Right lobe of liver (tissue), 6 donors: ENCODE results near the gene MRGPRX4. TPM values are rescaled to one million over a fixed set of nuclear protein-coding genes. Genes with fewer than 3 reads are reported as not detected.

Experiments
- ATAC-seq, 4 donors: fragments of 200-7000 bp; cut with Tn5 transposase; one replicate each; pipeline ENCODE4 v1.9.1; 2020; ENCODE audit warnings: mild to moderate bottlenecking in 4 of 4, moderate library complexity in 4 of 4
- DNase-seq, 3 donors: peaks; one replicate each; pipeline ENCODE4 v3.0.0-alpha.2; 2020
- H3K27ac ChIP-seq, 3 donors: fragments of 200-600 bp; one replicate each; pipeline ENCODE4 v1.8.0; 2022
- H3K27me3 ChIP-seq, 2 donors: fragments of 200-600 bp; one replicate each; pipeline ENCODE4 v1.8.0; 2022
- H3K36me3 ChIP-seq, 4 donors: fragments of 200-600 bp; sonication (generic) in 1 of 4; one replicate each; pipeline versions ENCODE4 v1.5.1 to v1.8.0; 2017 to 2022; ENCODE audit warnings: control low read depth in 1 of 4
- H3K4me1 ChIP-seq, 4 donors: fragments of 200-600 bp; sonication (generic) in 1 of 4; one replicate each; pipeline versions ENCODE4 v1.5.1 to v1.8.0; 2017 to 2022; ENCODE audit warnings: control low read depth in 1 of 4
- H3K4me3 ChIP-seq, 3 donors: fragments of 200-600 bp; one replicate each; pipeline ENCODE4 v1.8.0; 2022
- H3K9me3 ChIP-seq, 4 donors: fragments of 200-600 bp; sonication (generic) in 1 of 4; one replicate each; pipeline versions ENCODE4 v1.5.1 to v1.8.0; 2017 to 2022; ENCODE audit warnings: control low read depth in 1 of 4
- POLR2A ChIP-seq: fragments of 450-650 bp; IDR thresholded peaks from one replicate; pipeline ENCODE4 v1.6.1; 2017; ENCODE audit warnings: antibody characterized with exemption, mild to moderate bottlenecking
- whole genome bisulfite sequencing: methylation state at CpG from one replicate; pipeline ENCODE4 v1.1.6; 2018; ENCODE audit warnings: low coverage, low lambda C conversion rate; ENCODE audit not compliant: insufficient coverage; ENCODE audit errors: missing lambda C conversion rate; 5-methylcytosine and 5-hydroxymethylcytosine counted together
- intact Hi-C, 2 donors: fragments of 100-400 bp; cut with DNase I; formaldehyde crosslinking; loops; one replicate each; pipeline versions ENCODE4 v1.11.2 to v1.14.1; 2022
- total RNA-seq, 6 experiments: library from RNA; depleted of rRNA in 2 of 6; stranded (reverse); fragments of >200 nt in 2 of 6; fragmentation: NEBNext Ultra II Directional in 3 of 6; extraction: Animal tissue kit (Norgen Biotek cat#: 25700) in 3 of 6; gene quantifications; one replicate each; pipeline versions ENCODE4 v1.1.0 to v1.2.4, GENCODE V29; 2016 to 2023
- TF ChIP-seq, protein P1 (sequence below), 4 donors: fragments of 200-600 bp in 3 of 4; fragments of 450-650 bp in 1 of 4; IDR thresholded peaks; one replicate each; pipeline versions ENCODE4 v1.5.1 to v1.8.0; 2016 to 2022; ENCODE audit warnings: antibody characterized with exemption in 4 of 4, mild to moderate bottlenecking in 2 of 4
- donor health status: DM: no; HTN: yes; CAD: no.
- donor health status: DM: no; HTN: no; CAD: no.
- donor health status: DM: no; HTN: no; CAD: no.
- donor health status: DM: no; HTN: yes; CAD: no.
- donor health status: DM: no; HTN: yes; CAD: no.

The MRGPRX4 gene
- total RNA-seq, 6 experiments from 2014 or later = not detected

GRCh38 chr11:18222814-18223421, 50.3 kb downstream of the MRGPRX4 start:
- intact Hi-C loops = no loop called here
- DNase-seq (no peak), ATAC-seq (no peak)
- H3K4me1 ChIP-seq = peaks cover 0 to 20% (median 7%) of the 10 kb centered on the region in 4 donors
- no peaks in the 10 kb centered on the region for H3K36me3 ChIP-seq
- H3K27me3 ChIP-seq = no peaks in the 10 kb centered on the region
- no peaks in the 10 kb centered on the region for H3K9me3 ChIP-seq
- TF ChIP-seq POLR2A = no peak
- TF ChIP-seq, protein P1, sequence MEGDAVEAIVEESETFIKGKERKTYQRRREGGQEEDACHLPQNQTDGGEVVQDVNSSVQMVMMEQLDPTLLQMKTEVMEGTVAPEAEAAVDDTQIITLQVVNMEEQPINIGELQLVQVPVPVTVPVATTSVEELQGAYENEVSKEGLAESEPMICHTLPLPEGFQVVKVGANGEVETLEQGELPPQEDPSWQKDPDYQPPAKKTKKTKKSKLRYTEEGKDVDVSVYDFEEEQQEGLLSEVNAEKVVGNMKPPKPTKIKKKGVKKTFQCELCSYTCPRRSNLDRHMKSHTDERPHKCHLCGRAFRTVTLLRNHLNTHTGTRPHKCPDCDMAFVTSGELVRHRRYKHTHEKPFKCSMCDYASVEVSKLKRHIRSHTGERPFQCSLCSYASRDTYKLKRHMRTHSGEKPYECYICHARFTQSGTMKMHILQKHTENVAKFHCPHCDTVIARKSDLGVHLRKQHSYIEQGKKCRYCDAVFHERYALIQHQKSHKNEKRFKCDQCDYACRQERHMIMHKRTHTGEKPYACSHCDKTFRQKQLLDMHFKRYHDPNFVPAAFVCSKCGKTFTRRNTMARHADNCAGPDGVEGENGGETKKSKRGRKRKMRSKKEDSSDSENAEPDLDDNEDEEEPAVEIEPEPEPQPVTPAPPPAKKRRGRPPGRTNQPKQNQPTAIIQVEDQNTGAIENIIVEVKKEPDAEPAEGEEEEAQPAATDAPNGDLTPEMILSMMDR (IDR thresholded peaks at IDR 0.05) = no peak
- H3K27ac ChIP-seq = no peak overlapping the region
- no peak overlapping the region for H3K4me3 ChIP-seq
- 69% methylated on average over 3 of the region's 3 CpGs for WGBS

Other genes starting within 250 kb of the MRGPRX4 start
- 10 to 100 TPM in 4 of 6 experiments, 1 to 10 TPM in 2; 8.4 to 19.5 (median 15.8) TPM for gene SERGEF, start 159.8 kb upstream of the MRGPRX4 start, total RNA-seq
- gene TPH1, start 126.6 kb upstream of the MRGPRX4 start, total RNA-seq = under 1 TPM in 5 of 6 experiments, not detected in 1; 0.07 to 0.25 (median 0.12) TPM
- 1 to 10 TPM; 4.2 to 6.8 (median 5.6) TPM for gene SAAL1, start 66.8 kb upstream of the MRGPRX4 start, total RNA-seq
- under 1 TPM in 1 of 6 experiments, not detected in 5; 0.16 TPM for gene MRGPRX3, start 40.3 kb upstream of the MRGPRX4 start, total RNA-seq
- gene SAA4, start 64.0 kb downstream of the MRGPRX4 start, total RNA-seq = 1,000 to 10,000 TPM in 3 of 6 experiments, 100 to 1,000 TPM in 3; 798 to 1,388 (median 1,016) TPM
- over 10,000 TPM in 5 of 6 experiments, 1,000 to 10,000 TPM in 1; 3,864 to 26,600 (median 17,359) TPM for gene SAA2, start 75.8 kb downstream of the MRGPRX4 start, total RNA-seq
- over 10,000 TPM in 5 of 6 experiments, 1,000 to 10,000 TPM in 1; 7,699 to 33,192 (median 12,593) TPM for gene SAA1, start 93.4 kb downstream of the MRGPRX4 start, total RNA-seq
- 10 to 100 TPM; 20.2 to 87.0 (median 41.7) TPM for gene HPS5, start 149.3 kb downstream of the MRGPRX4 start, total RNA-seq
- 10 to 100 TPM; 13.3 to 30.7 (median 19.7) TPM for gene GTF2H1, start 149.7 kb downstream of the MRGPRX4 start, total RNA-seq
- 100 to 1,000 TPM; 227 to 866 (median 656) TPM for gene LDHA, start 221.7 kb downstream of the MRGPRX4 start, total RNA-seq
- 1 to 10 TPM in 2 of 6 experiments, under 1 TPM in 1, not detected in 3; 0.61 to 1.6 (median 1.5) TPM for gene LDHC, start 239.5 kb downstream of the MRGPRX4 start, total RNA-seq